ENCODE measurements around the gene POP5.

- no peak for TF ChIP-seq CTCF (IDR thresholded peaks at IDR 0.05 in 8 of 11, conservative IDR thresholded peaks at IDR 0.05 in 3 of 11)
- TF ChIP-seq POLR2A (IDR thresholded peaks at IDR 0.05), result no peak
- TF ChIP-seq POLR2AphosphoS5 (IDR thresholded peaks at IDR 0.05), result no peak
Observed at GRCh38 chr12:120554678-120555077, 26.5 kb downstream of the POP5 start.
